Fibroblast of pulmonary artery (primary cell): ENCODE data around the gene NAE1.

Experiments
- DNase-seq: peaks from one replicate; pipeline ENCODE4 v3.0.0-alpha.2; 2010; ENCODE audit warnings: low read depth
- H3K4me3 ChIP-seq: replicated peaks from 2 replicates; pipeline ENCODE4 v1.5.1; 2011; ENCODE audit warnings: low read depth, mild to moderate bottlenecking, control low read depth, low read length, moderate library complexity
- CTCF ChIP-seq: IDR thresholded peaks from 2 replicates; pipeline ENCODE4 v1.5.1; 2011; ENCODE audit warnings: mild to moderate bottlenecking, control low read depth, low read length, inconsistent platforms; ENCODE audit errors: missing control alignments

Gene NAE1

DNA sequence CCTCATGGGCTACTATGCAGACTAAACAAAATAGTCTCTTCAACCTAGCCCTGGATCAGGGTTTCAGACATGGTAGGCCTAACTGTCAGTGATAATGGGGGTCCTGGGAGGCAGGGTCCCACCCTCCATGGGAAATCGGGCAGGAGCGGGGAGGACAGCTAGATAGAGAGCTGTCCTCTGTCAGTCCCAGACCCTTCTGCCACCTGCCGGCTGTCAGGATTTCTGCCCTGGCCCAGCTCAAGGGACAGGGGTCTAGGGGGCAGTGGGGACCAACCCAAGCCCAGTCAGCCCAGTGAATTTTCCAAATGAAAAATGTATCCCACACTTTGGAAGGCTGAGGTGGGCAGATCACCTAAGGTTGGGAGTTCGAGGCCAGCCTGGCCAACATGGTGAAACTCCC, 18.8 kb upstream of the NAE1 start:
- TF ChIP-seq CTCF: no peak
- DNase-seq: no peak
- no peak overlapping the region for H3K4me3 ChIP-seq

DNA sequence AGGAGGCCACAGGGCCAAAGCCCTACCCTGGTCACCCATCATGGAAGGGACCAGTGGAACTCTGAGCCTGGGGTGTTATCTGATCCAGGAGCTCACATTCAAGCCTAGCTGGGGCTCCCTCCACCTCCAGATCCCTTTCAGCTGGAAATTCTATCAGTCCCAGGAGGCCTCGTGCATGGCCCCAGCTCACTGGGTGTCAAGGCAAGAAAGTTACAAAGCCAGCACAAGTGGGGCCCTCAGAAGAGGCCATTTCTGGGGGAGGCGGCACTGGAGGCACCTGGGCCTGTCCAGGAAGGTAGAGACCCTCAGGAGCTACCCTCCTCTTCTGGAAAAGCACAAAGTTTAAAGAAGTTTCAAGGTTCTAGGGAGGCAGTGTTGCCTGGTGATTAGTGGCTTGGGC, 18.2 kb upstream of the NAE1 start:
- DNase-seq: no peak
- no peak for TF ChIP-seq CTCF
- no peak overlapping the region for H3K4me3 ChIP-seq

- no peak for TF ChIP-seq CTCF
- no peak overlapping the region for H3K4me3 ChIP-seq
- DNase-seq: no peak
Observed at GRCh38 chr16:66848172-66848571, 17.4 kb upstream of the NAE1 start.

GRCh38 chr16:66847533-66848067, 16.8 kb upstream of the NAE1 start:
- H3K4me3 ChIP-seq: no peak overlapping the region
- DNase-seq: no peak
- no peak for TF ChIP-seq CTCF

GRCh38 chr16:66846831-66847230, 16.1 kb upstream of the NAE1 start:
- no peak for DNase-seq
- no peak for TF ChIP-seq CTCF
- H3K4me3 ChIP-seq: no peak overlapping the region

GRCh38 chr16:66846266-66846665, 15.5 kb upstream of the NAE1 start:
- no peak for TF ChIP-seq CTCF
- no peak overlapping the region for H3K4me3 ChIP-seq
- no peak for DNase-seq

DNA sequence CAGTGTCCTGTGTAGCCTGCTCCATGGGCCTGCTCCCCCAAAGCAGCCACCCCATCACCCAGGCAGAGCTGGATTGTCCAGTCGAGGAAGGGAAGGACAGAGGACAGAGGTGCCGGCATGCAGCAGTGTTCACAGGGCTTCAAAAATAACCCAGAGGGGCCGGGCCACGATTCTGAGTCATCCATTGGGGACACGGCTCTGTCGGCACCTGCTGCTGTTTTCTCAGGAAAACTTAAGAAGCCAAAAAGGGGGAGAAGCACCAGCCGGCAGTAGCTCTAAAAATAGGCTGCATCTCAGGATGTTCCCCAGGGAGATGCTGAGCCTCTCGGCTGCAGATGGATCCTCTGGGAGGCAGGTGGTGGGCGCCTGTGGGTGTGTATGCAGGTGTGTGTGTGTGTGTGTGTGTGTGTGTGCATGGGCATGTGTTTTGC, 15.0 kb upstream of the NAE1 start:
- no peak for TF ChIP-seq CTCF
- no peak for DNase-seq
- H3K4me3 ChIP-seq: no peak overlapping the region
